Common myeloid progenitor, CD34-positive (primary cell): Measurements from ENCODE around the gene DPYD.

Experiments used
- CTCF ChIA-PET: fragments of 350-600 bp; sonication (Branson Sonifier 250); formaldehyde crosslinking; loops from one replicate; lab custom pipeline; 2021; ENCODE audit warnings: antibody characterized with exemption; lab: Charles Lee
- POLR2A ChIA-PET: fragments of 350-600 bp; sonication (Branson Sonifier 250); formaldehyde crosslinking; loops from one replicate; lab custom pipeline; 2021; ENCODE audit warnings: antibody characterized with exemption; lab: Charles Lee
- DNase-seq, 3 donors: peaks; one replicate each; pipeline versions ENCODE4 v3.0.0 to v3.0.0-alpha.2; 2013
- H3K27ac ChIP-seq, 2 experiments: 1 replicate in 1 of 2; 2 replicates in 1 of 2; pipeline ENCODE4 v1.7.0; 2013; ENCODE audit warnings: inconsistent platforms in 2 of 2, low read length in 2 of 2, mild to moderate bottlenecking in 2 of 2, low read depth in 1 of 2, moderate library complexity in 1 of 2; ENCODE audit not compliant: severe bottlenecking in 2 of 2, insufficient read depth in 1 of 2, poor library complexity in 1 of 2
- H3K27me3 ChIP-seq, 5 experiments: replicated peaks in 2 of 5; 1 replicate in 3 of 5; 2 replicates in 2 of 5; pipeline versions ENCODE4 v1.6.1 to v1.7.0; 2013; ENCODE audit warnings: low read length in 4 of 5, mild to moderate bottlenecking in 2 of 5, moderate library complexity in 2 of 5, inconsistent platforms in 1 of 5; ENCODE audit not compliant: insufficient read depth in 5 of 5, control insufficient read depth in 4 of 5
- H3K36me3 ChIP-seq, 4 experiments: 1 replicate in 2 of 4; 2 replicates in 2 of 4; pipeline versions ENCODE4 v1.6.1 to v1.7.0; 2013; ENCODE audit warnings: low read length in 3 of 4, control low read depth in 1 of 4, mild to moderate bottlenecking in 1 of 4; ENCODE audit not compliant: control insufficient read depth in 4 of 4, insufficient read depth in 4 of 4
- H3K4me1 ChIP-seq, 4 experiments: 1 replicate in 3 of 4; 2 replicates in 1 of 4; pipeline versions ENCODE4 v1.6.1 to v1.7.1; 2013; ENCODE audit warnings: low read length in 3 of 4, mild to moderate bottlenecking in 3 of 4, control low read depth in 1 of 4, inconsistent platforms in 1 of 4, moderate library complexity in 1 of 4; ENCODE audit not compliant: control insufficient read depth in 4 of 4, insufficient read depth in 4 of 4; ENCODE audit errors: control extremely low read depth in 1 of 4
- H3K4me3 ChIP-seq, 7 experiments: 1 replicate in 4 of 7; 2 replicates in 3 of 7; pipeline versions ENCODE4 v1.5.1 to v1.7.0; 2013; ENCODE audit warnings: mild to moderate bottlenecking in 7 of 7, low read length in 6 of 7, moderate library complexity in 6 of 7, inconsistent platforms in 2 of 7, low read depth in 2 of 7, control low read depth in 1 of 7; ENCODE audit not compliant: insufficient read depth in 4 of 7, control insufficient read depth in 1 of 7; ENCODE audit errors: extremely low read depth in 1 of 7
- H3K9me3 ChIP-seq, 5 experiments: 1 replicate in 4 of 5; 2 replicates in 1 of 5; pipeline versions ENCODE4 v1.6.1 to v1.7.1; 2013; ENCODE audit warnings: low read length in 4 of 5, mild to moderate bottlenecking in 2 of 5, inconsistent platforms in 1 of 5, low read depth in 1 of 5, moderate library complexity in 1 of 5; ENCODE audit not compliant: control insufficient read depth in 4 of 5, insufficient read depth in 2 of 5; ENCODE audit errors: control extremely low read depth in 1 of 5
- WGBS: methylation state at CpG from one replicate; pipeline ENCODE4 v1.1.5; 2013; ENCODE audit not compliant: insufficient coverage; 5-methylcytosine and 5-hydroxymethylcytosine counted together

The DPYD gene

DNA sequence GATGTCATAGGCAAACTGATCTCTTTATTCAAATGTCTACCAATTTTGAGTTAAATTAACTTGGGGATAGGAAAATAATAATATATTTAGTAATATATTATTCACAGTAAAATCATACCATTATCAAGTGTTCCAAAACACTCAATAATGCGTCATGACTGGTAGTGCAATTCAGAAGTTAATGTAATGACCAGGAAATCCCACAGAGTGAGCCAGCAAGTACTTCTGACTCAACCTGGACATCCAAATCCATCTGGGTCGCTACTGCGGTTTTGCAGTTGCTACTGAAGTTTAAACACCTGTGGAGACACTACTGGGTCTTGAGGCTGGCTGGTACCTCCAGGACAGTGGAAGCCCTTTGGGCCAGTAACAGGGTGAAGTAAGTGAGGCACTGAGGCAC is 44.8 kb downstream of the DPYD start:
- 100% methylated on average over 3 of the region's 3 CpGs for WGBS
- Histone ChIP-seq H3K27ac (no peak overlapping the region), H3K4me1 (no peaks in the 10 kb centered on the region), H3K27me3 (no peaks in the 10 kb centered on the region), H3K9me3 (peaks cover 0 to 1% (median 0%) of the 10 kb centered on the region in 5 experiments), H3K36me3 (peaks cover 3 to 8% (median 6%) of the 10 kb centered on the region in 4 experiments), H3K4me3 (no peak overlapping the region)
- ChIA-PET CTCF (no interaction called here), POLR2A (no interaction called here)
- DNase-seq, result no peak

DNA sequence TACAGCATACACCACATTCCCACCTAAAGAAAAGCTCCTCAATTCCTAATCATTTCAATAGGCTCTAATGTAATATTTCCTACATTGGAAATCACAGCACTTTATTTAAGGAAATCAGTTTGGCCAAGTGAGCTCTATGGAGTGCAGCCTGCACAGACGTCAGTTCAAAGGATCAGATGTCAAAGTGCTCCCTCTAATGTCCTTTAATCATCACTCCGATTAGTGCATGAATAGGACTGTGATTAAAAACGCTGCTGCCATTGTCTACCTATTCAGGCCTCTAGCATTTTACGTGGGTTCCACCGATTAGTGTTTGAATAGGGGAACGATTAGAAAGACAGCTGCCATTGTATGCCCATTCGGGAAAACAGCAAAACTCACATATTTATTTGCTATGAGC is 50.2 kb downstream of the DPYD start:
- Histone ChIP-seq H3K4me1 (no peaks in the 10 kb centered on the region), H3K27me3 (no peaks in the 10 kb centered on the region), H3K4me3 (no peak overlapping the region), H3K36me3 (peaks cover 0 to 4% (median 2%) of the 10 kb centered on the region in 4 experiments), H3K27ac (no peak overlapping the region), H3K9me3 (peaks cover 0 to 19% (median 0%) of the 10 kb centered on the region in 5 experiments)
- DNase-seq, result no peak
- POLR2A ChIA-PET, result no interaction called here
- CTCF ChIA-PET, result no interaction called here
- 100% methylated on average over 4 of the region's 7 CpGs for WGBS

DNA sequence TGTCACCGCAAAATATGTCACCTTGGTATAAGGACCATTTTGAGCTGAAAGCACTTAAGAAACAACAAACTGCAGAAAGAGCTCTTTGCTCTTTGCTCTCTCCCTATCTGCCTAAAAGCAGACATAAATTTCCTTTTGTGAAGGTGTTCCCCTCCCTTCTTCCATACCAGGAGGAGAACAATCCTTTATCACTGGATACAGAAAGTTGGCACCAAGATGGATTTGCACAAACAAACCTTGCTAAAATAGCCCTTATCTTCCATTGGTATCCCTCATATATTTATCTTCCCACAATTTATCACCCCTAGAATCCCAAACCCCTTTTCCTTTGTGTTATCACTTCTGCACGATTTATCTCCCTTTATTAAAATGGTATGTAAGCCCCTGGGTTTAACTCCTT is 51.4 kb downstream of the DPYD start:
- H3K4me3 ChIP-seq, result no peak overlapping the region
- POLR2A ChIA-PET, result no interaction called here
- no peak overlapping the region for H3K27ac ChIP-seq
- CTCF ChIA-PET, result interaction anchor here (1.0 kb wide), 1 partner anchor 10 kb away, joined by 3 read pairs; no protein-coding TSS in a partner anchor
- peaks cover 0 to 19% (median 0%) of the 10 kb centered on the region in 5 experiments for H3K9me3 ChIP-seq
- peaks cover 0 to 4% (median 2%) of the 10 kb centered on the region in 4 experiments for H3K36me3 ChIP-seq
- H3K4me1 ChIP-seq, result peaks cover 0 to 5% (median 5%) of the 10 kb centered on the region in 4 experiments
- 100% methylated on average over 1 of the region's 2 CpGs for WGBS
- no peaks in the 10 kb centered on the region for H3K27me3 ChIP-seq
- no peak for DNase-seq

- peaks cover 0 to 4% (median 0%) of the 10 kb centered on the region in 4 experiments for H3K36me3 ChIP-seq
- H3K9me3 ChIP-seq, result peaks cover 0 to 19% (median 0%) of the 10 kb centered on the region in 5 experiments
- no peaks in the 10 kb centered on the region for H3K27me3 ChIP-seq
- peaks cover 0 to 10% (median 7%) of the 10 kb centered on the region in 4 experiments for H3K4me1 ChIP-seq
- no peak for DNase-seq
- no peak overlapping the region for H3K27ac ChIP-seq
- ChIA-PET POLR2A (no interaction called here), CTCF (interaction anchor here (1.5 kb wide), 1 partner anchor 10 kb away, joined by 3 read pairs; no protein-coding TSS in a partner anchor)
- H3K4me3 ChIP-seq, result no peak overlapping the region
- WGBS, result 100% methylated on average over 1 of the region's 4 CpGs
Observed at GRCh38 chr1:97867127-97867526, 53.7 kb downstream of the DPYD start.

- Histone ChIP-seq H3K27me3 (no peaks in the 10 kb centered on the region), H3K27ac (no peak overlapping the region), H3K4me1 (peaks cover 0 to 10% (median 7%) of the 10 kb centered on the region in 4 experiments), H3K9me3 (peaks cover 0 to 19% (median 0%) of the 10 kb centered on the region in 5 experiments), H3K36me3 (peaks cover 0 to 4% (median 0%) of the 10 kb centered on the region in 4 experiments), H3K4me3 (peak overlapping the region in 2 of 7 experiments; percentile 34 to 48)
- DNase-seq, result peak in 2 of 3 donors; percentile 43 to 61
- WGBS, result 0% methylated on average over 1 of the region's 5 CpGs
- ChIA-PET POLR2A (no interaction called here), CTCF (interaction anchor here (0.8 kb wide), 1 partner anchor 56 kb away, joined by 3 read pairs; the partner anchor contains the start of gene DPYD)
Observed at GRCh38 chr1:97864615-97865014, 56.2 kb downstream of the DPYD start.

DNA sequence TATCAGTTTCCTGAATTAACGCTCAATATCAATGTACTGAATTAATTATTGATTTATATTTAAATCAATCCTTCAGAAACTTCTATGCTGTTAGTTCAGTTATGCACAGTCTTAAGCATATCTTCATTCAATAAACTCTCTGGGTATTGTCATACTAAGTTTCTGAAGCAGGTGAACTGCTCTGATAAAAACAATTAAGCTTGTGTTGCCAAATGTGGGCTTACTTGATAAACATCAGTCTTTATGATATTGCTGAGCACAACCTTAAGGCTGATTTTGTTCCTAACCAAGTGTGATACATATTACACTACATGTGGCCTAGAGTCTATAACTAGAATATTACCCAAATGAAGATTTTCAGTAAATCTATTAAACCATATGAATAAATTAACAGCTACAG is 67.6 kb downstream of the DPYD start:
- peaks cover 0 to 11% (median 5%) of the 10 kb centered on the region in 4 experiments for H3K36me3 ChIP-seq
- DNase-seq, result peak in 2 of 3 donors; percentile 43 to 69
- no peak overlapping the region for H3K27ac ChIP-seq
- CTCF ChIA-PET, result interaction anchor here (0.7 kb wide), 1 partner anchor 93 kb away, joined by 3 read pairs; no protein-coding TSS in a partner anchor
- H3K27me3 ChIP-seq, result no peaks in the 10 kb centered on the region
- no CpG with 5 or more reads among the region's 1 CpG for WGBS
- H3K4me3 ChIP-seq, result no peak overlapping the region
- no peaks in the 10 kb centered on the region for H3K9me3 ChIP-seq
- peaks cover 3 to 36% (median 24%) of the 10 kb centered on the region in 4 experiments for H3K4me1 ChIP-seq
- POLR2A ChIA-PET, result no interaction called here
